ENCODE measurements around the gene NAV2. TPM values are rescaled to one million over a fixed set of nuclear protein-coding genes. Genes with fewer than 3 reads are reported as not detected.

The NAV2 gene
- total and polyA plus RNA-seq, 4 experiments from 2014 or later = 1.1 to 6.2 (median 4.2) TPM; not detected in 1

DNA sequence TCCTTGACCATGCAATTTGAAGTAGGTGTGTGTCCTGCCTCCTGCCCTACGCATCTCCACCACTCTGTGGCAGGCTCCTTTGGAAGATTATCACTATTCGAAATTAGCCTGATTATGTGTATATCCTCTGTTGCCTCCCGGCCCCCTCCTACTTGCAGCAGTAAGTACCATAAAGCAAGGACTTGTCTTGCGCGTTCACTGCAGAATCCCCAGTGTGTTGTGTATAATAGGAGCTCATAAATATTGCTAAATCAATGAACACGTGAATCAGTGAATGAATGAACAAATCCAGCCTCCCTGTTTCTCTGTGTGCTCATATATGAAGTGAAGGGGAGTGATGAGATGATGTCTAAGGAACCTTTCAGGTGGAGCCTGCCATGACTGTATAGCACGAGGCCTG is 237.0 kb downstream of the NAV2 start:
- Histone ChIP-seq H3K9me3 (ENCODE audit: control insufficient read depth in 1 of 2, low read length in 2 of 2) (no peaks in the 10 kb centered on the region), H3K27ac (ENCODE audit: low read depth, low read length) (no peak overlapping the region), H3K27me3 (ENCODE audit: insufficient read depth, low read length) (no peaks in the 10 kb centered on the region), H3K36me3 (ENCODE audit: insufficient read depth, low read length) (no peaks in the 10 kb centered on the region), H3K4me3 (ENCODE audit: low read length in 2 of 2) (no peak overlapping the region), H3K4me1 (ENCODE audit: insufficient read depth, low read length) (peaks cover 5% of the 10 kb centered on the region)
- CTCF ChIA-PET (ENCODE audit: partially characterized antibody) = interaction anchor here (0.9 to 4.0 kb wide), 7 partner anchors 10 to 39 kb away, joined by 3 to 35 read pairs (median 5); no protein-coding TSS in a partner anchor
- DNase-seq = no peak
- H3K4me3 Mint-ChIP-seq = no peak overlapping the region
- peaks cover 6 to 12% (median 7%) of the 10 kb centered on the region in 4 donors for H3K4me1 Mint-ChIP-seq
- no peaks in the 10 kb centered on the region for H3K9me3 Mint-ChIP-seq
- H3K36me3 Mint-ChIP-seq = peaks cover 0 to 6% of the 10 kb centered on the region in 2 donors
- no peak overlapping the region for H3K27ac Mint-ChIP-seq
- H3K27me3 Mint-ChIP-seq = peaks cover 2 to 10% of the 10 kb centered on the region in 2 donors
- POLR2A ChIA-PET (ENCODE audit: partially characterized antibody) = no interaction called here
- intact Hi-C loops (cut with micrococcal nuclease) = loop anchor here (10.0 kb wide), 1 partner anchor 165 kb away; no protein-coding TSS in a partner anchor

GRCh38 chr11:19951558-19952115 is 239.0 kb downstream of the NAV2 start:
- Mint-ChIP-seq H3K4me3 (peak overlapping the region; percentile 53 to 81 (median 66)), H3K27me3 (peaks cover 2 to 7% of the 10 kb centered on the region in 2 donors), H3K27ac (no peak overlapping the region), H3K9me3 (no peaks in the 10 kb centered on the region), H3K36me3 (peaks cover 0 to 6% of the 10 kb centered on the region in 2 donors), H3K4me1 (peaks cover 6 to 12% (median 7%) of the 10 kb centered on the region in 4 donors)
- H3K9me3 ChIP-seq (ENCODE audit: control insufficient read depth in 1 of 2, low read length in 2 of 2) = no peaks in the 10 kb centered on the region
- peak in 4 of 5 donors; percentile 8 to 25 (median 24) for DNase-seq
- H3K36me3 ChIP-seq (ENCODE audit: insufficient read depth, low read length) = no peaks in the 10 kb centered on the region
- ChIA-PET CTCF (ENCODE audit: partially characterized antibody) (interaction anchor here (0.9 to 4.0 kb wide), 9 partner anchors 10 to 403 kb away, joined by 3 to 35 read pairs (median 4); no protein-coding TSS in a partner anchor), POLR2A (ENCODE audit: partially characterized antibody) (no interaction called here)
- intact Hi-C loops (cut with micrococcal nuclease) = no loop called here
- no peak overlapping the region for H3K27ac ChIP-seq (ENCODE audit: low read depth, low read length)
- peaks cover 5% of the 10 kb centered on the region for H3K4me1 ChIP-seq (ENCODE audit: insufficient read depth, low read length)
- no peaks in the 10 kb centered on the region for H3K27me3 ChIP-seq (ENCODE audit: insufficient read depth, low read length)
- no peak overlapping the region for H3K4me3 ChIP-seq (ENCODE audit: low read length in 2 of 2)

DNA sequence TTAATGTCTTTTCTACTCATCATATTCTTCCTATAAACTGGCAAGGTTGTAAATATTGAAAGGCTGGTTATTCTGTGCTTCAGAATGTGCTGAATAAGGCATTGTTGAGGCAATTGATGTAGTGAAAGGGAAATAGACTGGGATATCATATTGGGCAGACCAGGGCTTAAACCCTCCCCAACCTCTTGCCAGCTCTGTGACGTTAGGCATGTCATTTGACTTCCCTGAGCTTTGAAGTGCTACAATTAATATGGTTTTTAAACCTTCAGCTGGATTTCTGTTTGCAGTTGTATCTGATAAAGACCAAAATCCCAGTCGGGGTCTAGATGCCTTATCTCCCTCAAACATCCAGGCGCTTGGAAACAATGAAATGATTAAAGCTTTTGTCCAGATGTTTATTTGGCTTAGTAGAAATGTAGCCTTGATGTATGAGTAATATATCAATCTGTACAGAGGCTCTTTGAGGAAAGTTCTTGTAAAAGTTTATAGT is 239.5 kb downstream of the NAV2 start:
- Histone ChIP-seq H3K36me3 (ENCODE audit: insufficient read depth, low read length) (no peaks in the 10 kb centered on the region), H3K4me3 (ENCODE audit: low read length in 2 of 2) (no peak overlapping the region), H3K9me3 (ENCODE audit: control insufficient read depth in 1 of 2, low read length in 2 of 2) (no peaks in the 10 kb centered on the region), H3K27me3 (ENCODE audit: insufficient read depth, low read length) (no peaks in the 10 kb centered on the region), H3K4me1 (ENCODE audit: insufficient read depth, low read length) (peaks cover 5% of the 10 kb centered on the region), H3K27ac (ENCODE audit: low read depth, low read length) (no peak overlapping the region)
- ChIA-PET CTCF (ENCODE audit: partially characterized antibody) (interaction anchor here (0.9 to 4.0 kb wide), 11 partner anchors 9 to 402 kb away, joined by 3 to 35 read pairs (median 3); no protein-coding TSS in a partner anchor), POLR2A (ENCODE audit: partially characterized antibody) (no interaction called here)
- Mint-ChIP-seq H3K27me3 (peaks cover 2 to 7% of the 10 kb centered on the region in 2 donors), H3K27ac (no peak overlapping the region), H3K9me3 (no peaks in the 10 kb centered on the region), H3K36me3 (peaks cover 0 to 6% of the 10 kb centered on the region in 2 donors), H3K4me1 (peaks cover 6 to 12% (median 7%) of the 10 kb centered on the region in 4 donors), H3K4me3 (peak overlapping the region in 7 of 8 donors; percentile 57 to 81 (median 67))
- DNase-seq = no peak
- intact Hi-C loops (cut with micrococcal nuclease) = no loop called here

DNA sequence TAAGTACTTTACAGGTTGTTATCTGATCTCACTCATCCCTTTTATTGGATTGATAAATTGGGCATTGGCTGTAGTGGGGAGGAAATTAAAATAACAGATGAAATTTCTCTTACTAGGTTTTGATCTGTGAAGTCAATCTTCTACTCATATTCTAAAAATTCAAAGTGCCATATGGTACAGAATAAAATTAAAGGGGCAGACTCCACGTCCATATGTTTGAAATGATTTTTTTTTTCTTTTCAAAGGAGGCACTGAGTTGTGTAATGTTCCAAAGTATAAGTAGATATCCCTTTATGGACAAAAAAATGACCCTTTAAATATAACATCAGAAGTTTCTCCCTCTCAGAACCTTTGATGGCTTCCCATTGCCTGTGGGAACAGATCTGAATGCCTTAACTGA is 240.3 kb downstream of the NAV2 start:
- Mint-ChIP-seq H3K27ac (no peak overlapping the region), H3K36me3 (peaks cover 0 to 6% of the 10 kb centered on the region in 2 donors), H3K27me3 (peaks cover 2 to 7% of the 10 kb centered on the region in 2 donors), H3K4me3 (no peak overlapping the region), H3K9me3 (no peaks in the 10 kb centered on the region), H3K4me1 (peaks cover 6 to 12% (median 7%) of the 10 kb centered on the region in 4 donors)
- Histone ChIP-seq H3K27ac (ENCODE audit: low read depth, low read length) (no peak overlapping the region), H3K9me3 (ENCODE audit: control insufficient read depth in 1 of 2, low read length in 2 of 2) (no peaks in the 10 kb centered on the region), H3K4me1 (ENCODE audit: insufficient read depth, low read length) (peaks cover 5% of the 10 kb centered on the region), H3K36me3 (ENCODE audit: insufficient read depth, low read length) (no peaks in the 10 kb centered on the region), H3K27me3 (ENCODE audit: insufficient read depth, low read length) (no peaks in the 10 kb centered on the region), H3K4me3 (ENCODE audit: low read length in 2 of 2) (no peak overlapping the region)
- POLR2A ChIA-PET (ENCODE audit: partially characterized antibody) = no interaction called here
- no peak for DNase-seq
- intact Hi-C loops (cut with micrococcal nuclease) = no loop called here
- CTCF ChIA-PET (ENCODE audit: partially characterized antibody) = interaction anchor here (1.1 to 4.0 kb wide), 7 partner anchors 9 to 401 kb away, joined by 3 to 35 read pairs (median 4); no protein-coding TSS in a partner anchor

DNA sequence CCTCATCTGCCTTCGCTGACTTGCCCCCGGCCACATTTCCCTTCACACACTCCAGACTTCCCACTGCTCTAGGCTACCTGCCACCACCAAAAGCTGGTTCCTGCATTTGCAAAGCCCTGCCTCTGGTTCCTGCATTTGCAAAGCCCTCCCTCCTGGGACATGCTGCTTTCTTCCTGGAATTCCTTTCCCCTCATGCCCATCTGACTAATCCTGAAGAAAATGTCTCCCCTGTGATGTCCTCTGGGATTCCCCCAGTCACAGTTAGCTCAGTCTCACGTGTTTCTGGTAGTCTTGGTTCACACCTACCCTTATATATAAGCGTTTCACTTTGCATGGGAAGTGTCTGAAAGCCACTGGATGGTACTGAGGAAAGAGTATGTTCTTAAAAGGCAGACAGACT is 240.7 kb downstream of the NAV2 start:
- H3K4me1 ChIP-seq (ENCODE audit: insufficient read depth, low read length) = peaks cover 5% of the 10 kb centered on the region
- intact Hi-C loops (cut with micrococcal nuclease) = no loop called here
- H3K36me3 ChIP-seq (ENCODE audit: insufficient read depth, low read length) = no peaks in the 10 kb centered on the region
- Mint-ChIP-seq H3K4me3 (no peak overlapping the region), H3K27ac (no peak overlapping the region), H3K9me3 (no peaks in the 10 kb centered on the region), H3K4me1 (peaks cover 6 to 12% (median 7%) of the 10 kb centered on the region in 4 donors), H3K36me3 (peaks cover 0 to 6% of the 10 kb centered on the region in 2 donors), H3K27me3 (peaks cover 3 to 7% of the 10 kb centered on the region in 2 donors)
- CTCF ChIA-PET (ENCODE audit: partially characterized antibody) = interaction anchor here (1.2 to 1.4 kb wide), 2 partner anchors 11 to 178 kb away, joined by 3 to 6 read pairs; no protein-coding TSS in a partner anchor
- H3K27me3 ChIP-seq (ENCODE audit: insufficient read depth, low read length) = no peaks in the 10 kb centered on the region
- POLR2A ChIA-PET (ENCODE audit: partially characterized antibody) = no interaction called here
- H3K9me3 ChIP-seq (ENCODE audit: control insufficient read depth in 1 of 2, low read length in 2 of 2) = no peaks in the 10 kb centered on the region
- DNase-seq = no peak
- H3K4me3 ChIP-seq (ENCODE audit: low read length in 2 of 2) = no peak overlapping the region
- H3K27ac ChIP-seq (ENCODE audit: low read depth, low read length) = no peak overlapping the region

DNA sequence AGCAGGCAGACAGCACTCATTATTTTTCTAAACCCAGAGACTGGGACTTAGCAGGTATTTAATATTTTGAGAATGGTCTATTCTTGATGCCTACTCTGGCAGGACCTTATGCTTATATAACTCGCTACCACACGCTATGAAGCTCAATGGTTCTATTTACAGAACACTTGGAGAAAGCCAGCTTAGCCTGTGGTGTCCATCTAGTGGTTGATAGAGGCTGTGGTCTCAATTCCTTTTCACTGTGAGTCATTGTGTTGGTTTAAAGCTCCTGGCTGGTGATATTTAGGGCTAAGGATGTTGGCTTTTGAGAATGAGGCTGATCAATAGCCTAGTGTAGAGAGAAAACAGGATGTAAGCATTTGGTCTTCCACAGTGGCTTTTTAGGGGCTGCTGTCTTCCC is 241.3 kb downstream of the NAV2 start:
- Histone ChIP-seq H3K9me3 (ENCODE audit: control insufficient read depth in 1 of 2, low read length in 2 of 2) (no peaks in the 10 kb centered on the region), H3K4me3 (ENCODE audit: low read length in 2 of 2) (no peak overlapping the region), H3K36me3 (ENCODE audit: insufficient read depth, low read length) (no peaks in the 10 kb centered on the region), H3K27me3 (ENCODE audit: insufficient read depth, low read length) (no peaks in the 10 kb centered on the region), H3K4me1 (ENCODE audit: insufficient read depth, low read length) (peaks cover 5% of the 10 kb centered on the region), H3K27ac (ENCODE audit: low read depth, low read length) (no peak overlapping the region)
- ChIA-PET POLR2A (ENCODE audit: partially characterized antibody) (no interaction called here), CTCF (ENCODE audit: partially characterized antibody) (interaction anchor here (1.4 kb wide), 1 partner anchor 10 kb away, joined by 6 read pairs; no protein-coding TSS in a partner anchor)
- Mint-ChIP-seq H3K9me3 (no peaks in the 10 kb centered on the region), H3K36me3 (peaks cover 0 to 6% of the 10 kb centered on the region in 2 donors), H3K27ac (no peak overlapping the region), H3K4me1 (peaks cover 6 to 12% (median 7%) of the 10 kb centered on the region in 4 donors), H3K27me3 (peaks cover 3 to 7% of the 10 kb centered on the region in 2 donors), H3K4me3 (no peak overlapping the region)
- no peak for DNase-seq
- intact Hi-C loops (cut with micrococcal nuclease) = no loop called here

DNA sequence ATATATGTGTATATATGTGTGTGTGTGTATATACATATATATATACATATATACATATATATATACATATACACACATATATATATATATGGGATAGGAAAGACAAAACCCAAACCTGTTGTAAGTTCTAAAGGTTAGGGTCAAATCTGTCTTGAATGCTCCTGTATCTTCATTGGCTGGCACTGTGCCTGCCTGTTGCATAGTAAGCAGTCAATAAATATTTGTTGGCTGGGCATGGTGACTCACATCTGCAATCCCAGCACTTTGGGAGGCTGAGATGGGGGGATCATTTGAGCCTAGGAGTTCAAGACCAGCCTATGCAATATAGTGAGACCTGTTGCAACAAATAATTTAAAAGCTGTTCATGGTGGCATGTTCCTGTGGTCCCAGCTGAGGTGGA is 242.3 kb downstream of the NAV2 start:
- DNase-seq = no peak
- Histone ChIP-seq H3K27me3 (ENCODE audit: insufficient read depth, low read length) (no peaks in the 10 kb centered on the region), H3K4me3 (ENCODE audit: low read length in 2 of 2) (no peak overlapping the region), H3K27ac (ENCODE audit: low read depth, low read length) (no peak overlapping the region), H3K4me1 (ENCODE audit: insufficient read depth, low read length) (peaks cover 5% of the 10 kb centered on the region), H3K36me3 (ENCODE audit: insufficient read depth, low read length) (no peaks in the 10 kb centered on the region), H3K9me3 (ENCODE audit: control insufficient read depth in 1 of 2, low read length in 2 of 2) (no peaks in the 10 kb centered on the region)
- Mint-ChIP-seq H3K4me3 (no peak overlapping the region), H3K4me1 (peaks cover 6 to 12% (median 7%) of the 10 kb centered on the region in 4 donors), H3K27ac (no peak overlapping the region), H3K36me3 (no peaks in the 10 kb centered on the region), H3K9me3 (no peaks in the 10 kb centered on the region), H3K27me3 (peaks cover 3 to 7% of the 10 kb centered on the region in 2 donors)
- intact Hi-C loops (cut with micrococcal nuclease) = no loop called here
- POLR2A ChIA-PET (ENCODE audit: partially characterized antibody) = no interaction called here
- CTCF ChIA-PET (ENCODE audit: partially characterized antibody) = no interaction called here

All from CD4-positive, alpha-beta memory T cell (primary cell).